ENCODE data around the gene COL9A3.

The COL9A3 gene

GRCh38 chr20:62820962-62821725, 4.3 kb downstream of the COL9A3 start:
- no peak for DNase-seq (ENCODE audit: low read depth)
- H3K4me3 ChIP-seq (ENCODE audit: control insufficient read depth, low read depth, low read length) = no peak overlapping the region
- no peak for TF ChIP-seq CTCF (conservative IDR thresholded peaks at IDR 0.05; ENCODE audit: control insufficient read depth, insufficient read depth, low read depth, low read length)

GRCh38 chr20:62821726-62822210, 4.9 kb downstream of the COL9A3 start:
- DNase-seq (ENCODE audit: low read depth) = no peak
- no peak for TF ChIP-seq CTCF (conservative IDR thresholded peaks at IDR 0.05; ENCODE audit: control insufficient read depth, insufficient read depth, low read depth, low read length)
- no peak overlapping the region for H3K4me3 ChIP-seq (ENCODE audit: control insufficient read depth, low read depth, low read length)

- no peak for DNase-seq (ENCODE audit: low read depth)
- H3K4me3 ChIP-seq (ENCODE audit: control insufficient read depth, low read depth, low read length) = no peak overlapping the region
- no peak for TF ChIP-seq CTCF (conservative IDR thresholded peaks at IDR 0.05; ENCODE audit: control insufficient read depth, insufficient read depth, low read depth, low read length)
Observed at GRCh38 chr20:62822239-62822787, 5.5 kb downstream of the COL9A3 start.

- peak; percentile 19 for TF ChIP-seq CTCF (conservative IDR thresholded peaks at IDR 0.05; ENCODE audit: control insufficient read depth, insufficient read depth, low read depth, low read length)
- peak; percentile 36 for DNase-seq (ENCODE audit: low read depth)
- no peak overlapping the region for H3K4me3 ChIP-seq (ENCODE audit: control insufficient read depth, low read depth, low read length)
Observed at GRCh38 chr20:62822788-62823651, 6.2 kb downstream of the COL9A3 start.

GRCh38 chr20:62823688-62824475, 7.0 kb downstream of the COL9A3 start:
- no peak overlapping the region for H3K4me3 ChIP-seq (ENCODE audit: control insufficient read depth, low read depth, low read length)
- no peak for TF ChIP-seq CTCF (conservative IDR thresholded peaks at IDR 0.05; ENCODE audit: control insufficient read depth, insufficient read depth, low read depth, low read length)
- no peak for DNase-seq (ENCODE audit: low read depth)
